K562 (cell line): ENCODE measurements around the gene MAL.
A peak's percentile ranks its signal among the peaks of the same experiment; 100 is the strongest.

ENCODE experiments used
- CREB1 ChIP-seq, 2 experiments: sonication (generic) in 1 of 2; formaldehyde crosslinking in 1 of 2; IDR thresholded peaks; 2 replicates each; pipeline versions ENCODE4 v1.6.1 to v1.8.0; 2012 to 2022; ENCODE audit warnings: inconsistent platforms in 1 of 2, mild to moderate bottlenecking in 1 of 2, missing genetic modification reagents in 1 of 2, moderate library complexity in 1 of 2
- CTCF ChIP-seq, 3 experiments: IDR thresholded peaks in 2 of 3; conservative IDR thresholded peaks in 1 of 3; 2 replicates each; pipeline ENCODE4 v1.5.1; 2011 to 2012; ENCODE audit warnings: low read length in 3 of 3, mild to moderate bottlenecking in 3 of 3, control low read depth in 2 of 3, improper control_type of control experiment in 1 of 3, inconsistent platforms in 1 of 3, low read depth in 1 of 3, mixed read lengths in 1 of 3, moderate library complexity in 1 of 3; ENCODE audit not compliant: insufficient read depth in 2 of 3
- NFATC3 ChIP-seq: fragments of 450-650 bp; IDR thresholded peaks from 2 replicates; pipeline ENCODE4 v1.6.1; 2017; ENCODE audit warnings: mild to moderate bottlenecking
- PHF21A ChIP-seq: fragments of 450-650 bp; IDR thresholded peaks from 2 replicates; pipeline ENCODE4 v1.6.1; 2017; ENCODE audit warnings: low read depth, borderline replicate concordance
- POLR2A ChIP-seq: fragments of 450-650 bp; conservative IDR thresholded peaks from 2 replicates; pipeline ENCODE4 v1.6.1; 2016
- SP2 ChIP-seq: IDR thresholded peaks from 2 replicates; pipeline ENCODE4 v1.6.1; 2011; ENCODE audit warnings: mild to moderate bottlenecking, low read depth, low read length, moderate library complexity; ENCODE audit not compliant: poor library complexity, severe bottlenecking; ENCODE audit errors: extremely low read depth
- ZHX1 ChIP-seq: fragments of 150-350 bp; conservative IDR thresholded peaks from 2 replicates; pipeline ENCODE4 v1.6.1; 2014; ENCODE audit warnings: low read length

- TF ChIP-seq PHF21A, result no peak
- TF ChIP-seq CTCF (IDR thresholded peaks at IDR 0.05 in 2 of 3, conservative IDR thresholded peaks at IDR 0.05 in 1 of 3; ENCODE audit: insufficient read depth in 2 of 3, low read depth in 1 of 3, low read length in 3 of 3), result peak; percentile 75 to 81 (median 80)
- TF ChIP-seq CREB1 (IDR thresholded peaks at IDR 0.05), result no peak
- no peak for TF ChIP-seq CREB1 (CRISPR knock-in tag; IDR thresholded peaks at IDR 0.05)
- no peak for TF ChIP-seq SP2
- no peak for TF ChIP-seq NFATC3
- no peak for TF ChIP-seq POLR2A
- TF ChIP-seq ZHX1, result no peak
These were observed 51.4 kb downstream of the MAL start for GRCh38 chr2:95076705-95077529.
